Hematopoietic multipotent progenitor cell treated with erythropoietin and hydrocortisone succinate and interleukin-3 and kit ligand, for 17 days (in vitro differentiated cells): ENCODE measurements around the gene SPATA12.
A peak's percentile ranks its signal among the peaks of the same experiment; 100 is the strongest.
"Not testable (repeated sequence)": the region's sequence is repeated elsewhere in the genome, so short reads cannot be mapped to it uniquely, and the experiment has no call there.

Experiments used
- DNase-seq: peaks from one replicate; pipeline ENCODE4 v3.0.0-alpha.2; 2015; ENCODE audit warnings: low spot score

The SPATA12 gene

GRCh38 chr3:57083266-57083995, 23.0 kb downstream of the SPATA12 start:
- not testable (repeated sequence) for DNase-seq

- no peak for DNase-seq
Measured at GRCh38 chr3:57085211-57085610, 24.7 kb downstream of the SPATA12 start.

GRCh38 chr3:57086201-57086600, 25.7 kb downstream of the SPATA12 start:
- DNase-seq, result no peak

GRCh38 chr3:57087361-57088092, 27.1 kb downstream of the SPATA12 start:
- no peak for DNase-seq

- DNase-seq, result no peak
Measured at GRCh38 chr3:57088503-57088902, 28.0 kb downstream of the SPATA12 start.

- no peak for DNase-seq
Measured at GRCh38 chr3:57089043-57089442, 28.6 kb downstream of the SPATA12 start.

GRCh38 chr3:57091521-57092273, 31.2 kb downstream of the SPATA12 start:
- DNase-seq, result no peak

GRCh38 chr3:57093489-57093888, 33.0 kb downstream of the SPATA12 start:
- DNase-seq, result no peak

GRCh38 chr3:57093971-57094535, 33.6 kb downstream of the SPATA12 start:
- no peak for DNase-seq

- no peak for DNase-seq
Measured at GRCh38 chr3:57094575-57094974, 34.1 kb downstream of the SPATA12 start.

GRCh38 chr3:57095363-57095762, 34.9 kb downstream of the SPATA12 start:
- no peak for DNase-seq

- no peak for DNase-seq
Measured at GRCh38 chr3:57097536-57097935, 37.1 kb downstream of the SPATA12 start.

GRCh38 chr3:57098418-57099310, 38.2 kb downstream of the SPATA12 start:
- DNase-seq, result no peak

GRCh38 chr3:57100046-57100695, 39.7 kb downstream of the SPATA12 start:
- peak; percentile 47 for DNase-seq

- DNase-seq, result no peak
Measured at GRCh38 chr3:57105585-57105984, 45.1 kb downstream of the SPATA12 start.

GRCh38 chr3:57108684-57109083, 48.2 kb downstream of the SPATA12 start:
- no peak for DNase-seq

- DNase-seq, result no peak
Measured at GRCh38 chr3:57109437-57110199, 49.2 kb downstream of the SPATA12 start.

GRCh38 chr3:57110214-57110613, 49.8 kb downstream of the SPATA12 start:
- no peak for DNase-seq

GRCh38 chr3:57110798-57111197, 50.3 kb downstream of the SPATA12 start:
- no peak for DNase-seq

GRCh38 chr3:57112206-57112605, 51.7 kb downstream of the SPATA12 start:
- DNase-seq, result no peak
